HUES64 (cell line): ENCODE measurements around the gene RPN2.

Experiments used
- H3K27ac ChIP-seq: 2 replicates; pipeline ENCODE4 v1.7.0; 2013; ENCODE audit warnings: low read depth, low read length, inconsistent platforms
- H3K27me3 ChIP-seq: 2 replicates; pipeline ENCODE4 v1.6.1; 2013; ENCODE audit warnings: mild to moderate bottlenecking, low read length; ENCODE audit not compliant: insufficient read depth
- H3K36me3 ChIP-seq: 2 replicates; pipeline ENCODE4 v1.6.1; 2013; ENCODE audit warnings: mild to moderate bottlenecking, low read length; ENCODE audit not compliant: insufficient read depth
- H3K4me1 ChIP-seq: 2 replicates; pipeline ENCODE4 v1.6.1; 2013; ENCODE audit warnings: mild to moderate bottlenecking, low read length, moderate library complexity; ENCODE audit not compliant: insufficient read depth
- H3K4me3 ChIP-seq: 2 replicates; pipeline ENCODE4 v1.5.1; 2013; ENCODE audit warnings: mild to moderate bottlenecking, low read length, moderate library complexity
- H3K9ac ChIP-seq: 2 replicates; pipeline ENCODE4 v1.6.1; 2013; ENCODE audit warnings: mild to moderate bottlenecking, low read depth, low read length
- H3K9me3 ChIP-seq: 2 replicates; pipeline ENCODE4 v1.6.1; 2013; ENCODE audit warnings: low read depth, low read length; ENCODE audit not compliant: insufficient read depth
- WGBS: fragments of 150-250, 120-280 bp; methylation state at CpG from one replicate; pipeline ENCODE4 v1.1.7; 2013; ENCODE audit warnings: missing lambda C conversion rate; 5-methylcytosine and 5-hydroxymethylcytosine counted together

Gene RPN2

DNA sequence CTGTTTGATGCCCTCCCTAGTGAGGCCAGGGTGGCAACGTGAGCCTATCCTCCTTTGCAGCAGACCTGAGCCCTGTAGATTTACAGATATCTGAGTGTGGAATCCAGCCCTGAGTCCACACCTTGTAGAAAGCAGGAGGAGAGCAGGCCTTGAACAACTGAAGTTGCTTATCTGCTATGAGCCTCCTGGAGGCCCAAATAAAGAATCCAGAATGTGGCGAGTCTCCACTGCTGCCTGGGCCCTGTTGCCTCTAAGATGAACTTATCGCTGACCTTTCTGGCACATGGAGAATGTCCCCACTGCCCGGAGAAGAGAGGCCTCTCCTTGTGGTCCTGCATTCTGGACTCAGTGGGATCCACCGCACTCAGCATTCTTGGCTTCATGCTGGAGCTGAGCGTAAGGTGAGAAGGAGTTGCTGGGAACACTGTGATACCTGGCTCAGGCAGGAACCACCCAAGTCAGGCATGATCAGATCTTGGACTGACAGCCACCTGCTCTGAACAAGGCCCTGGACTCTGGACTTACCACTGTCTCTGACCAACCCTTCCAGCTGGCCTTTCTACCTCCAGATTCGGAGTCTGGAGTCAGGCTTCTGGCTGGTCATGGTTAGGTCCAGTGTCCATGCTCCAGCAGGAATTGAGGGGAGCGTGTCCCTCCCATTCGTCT, 104.5 kb downstream of the RPN2 start:
- Histone ChIP-seq H3K4me1 (peaks cover 13% of the 10 kb centered on the region), H3K27ac (no peak overlapping the region), H3K36me3 (no peaks in the 10 kb centered on the region), H3K4me3 (no peak overlapping the region), H3K9me3 (no peaks in the 10 kb centered on the region), H3K9ac (no peak overlapping the region), H3K27me3 (peaks cover 5% of the 10 kb centered on the region; the same call in 1 of the 2 replicates)
- 97% methylated on average over 9 of the region's 9 CpGs for WGBS

DNA sequence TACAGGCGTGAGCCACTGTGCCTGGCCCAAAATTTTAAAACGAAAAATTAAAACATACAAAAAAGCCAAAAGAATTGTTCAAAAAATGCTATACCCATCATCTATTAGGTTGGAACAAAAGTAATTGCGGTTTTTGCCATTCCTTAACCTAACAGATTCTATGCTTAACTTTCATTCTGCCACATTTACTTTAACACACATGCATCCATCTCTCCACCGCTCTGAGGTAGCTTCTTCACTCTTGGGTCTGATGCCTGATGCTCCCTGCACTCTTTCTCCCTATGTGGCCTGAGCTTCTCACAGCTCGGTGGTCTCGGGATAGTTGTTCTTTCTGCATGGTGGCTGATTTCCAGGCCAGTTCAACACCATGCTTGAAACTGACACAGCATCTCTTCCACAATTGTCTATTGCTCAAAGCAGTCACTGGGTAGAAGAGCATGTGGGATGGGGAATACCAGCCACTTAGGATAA, 105.6 kb downstream of the RPN2 start:
- 94% methylated on average over 6 of the region's 6 CpGs for WGBS

DNA sequence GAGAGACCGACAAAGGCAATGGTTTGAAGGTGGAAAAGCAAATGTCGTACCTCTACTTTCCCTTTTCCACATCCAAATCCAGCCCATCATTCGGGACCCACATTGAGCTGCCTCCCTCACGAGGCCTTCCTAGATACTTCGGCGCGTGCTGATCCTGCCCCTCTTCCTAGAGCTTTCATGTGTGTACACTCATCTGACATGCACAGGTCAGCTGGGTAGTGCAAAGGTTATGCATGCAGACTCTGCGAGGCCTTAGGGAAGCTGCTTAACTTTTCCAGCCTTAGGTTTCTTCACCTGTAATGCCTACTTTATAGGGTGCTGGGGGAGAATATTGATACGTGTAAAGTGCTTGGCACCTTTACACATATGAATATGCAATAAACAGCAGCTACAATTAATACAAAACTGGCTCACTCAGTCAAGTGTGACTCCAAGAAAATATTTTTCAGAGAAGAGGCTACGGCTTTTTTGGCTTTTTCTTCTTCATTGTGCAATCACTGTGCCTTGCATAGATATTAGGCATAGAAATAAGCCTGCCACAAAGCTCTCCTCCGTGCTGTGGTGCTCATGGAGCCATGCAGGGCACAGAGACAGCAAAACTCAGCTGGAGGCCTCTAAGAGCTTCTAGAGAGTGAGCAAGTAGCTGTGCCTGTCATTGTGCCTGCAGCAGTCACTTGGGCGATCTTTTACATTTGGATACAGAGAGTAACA, 106.7 kb downstream of the RPN2 start:
- Histone ChIP-seq H3K36me3 (no peaks in the 10 kb centered on the region), H3K4me1 (peaks cover 3% of the 10 kb centered on the region; the same call in 1 of the 2 replicates), H3K9ac (no peak overlapping the region), H3K27me3 (peaks cover 5% of the 10 kb centered on the region; the same call in 1 of the 2 replicates), H3K4me3 (no peak overlapping the region), H3K9me3 (no peaks in the 10 kb centered on the region), H3K27ac (no peak overlapping the region)
- 89% methylated on average over 12 of the region's 12 CpGs for WGBS

More for the DNA sequence above, 105.6 kb downstream of the RPN2 start:
- H3K9me3 ChIP-seq: no peaks in the 10 kb centered on the region
- peaks cover 5% of the 10 kb centered on the region; the same call in 1 of the 2 replicates for H3K27me3 ChIP-seq
- H3K27ac ChIP-seq: no peak overlapping the region
- no peak overlapping the region for H3K9ac ChIP-seq
- no peak overlapping the region for H3K4me3 ChIP-seq
- peaks cover 10% of the 10 kb centered on the region for H3K4me1 ChIP-seq
- no peaks in the 10 kb centered on the region for H3K36me3 ChIP-seq

DNA sequence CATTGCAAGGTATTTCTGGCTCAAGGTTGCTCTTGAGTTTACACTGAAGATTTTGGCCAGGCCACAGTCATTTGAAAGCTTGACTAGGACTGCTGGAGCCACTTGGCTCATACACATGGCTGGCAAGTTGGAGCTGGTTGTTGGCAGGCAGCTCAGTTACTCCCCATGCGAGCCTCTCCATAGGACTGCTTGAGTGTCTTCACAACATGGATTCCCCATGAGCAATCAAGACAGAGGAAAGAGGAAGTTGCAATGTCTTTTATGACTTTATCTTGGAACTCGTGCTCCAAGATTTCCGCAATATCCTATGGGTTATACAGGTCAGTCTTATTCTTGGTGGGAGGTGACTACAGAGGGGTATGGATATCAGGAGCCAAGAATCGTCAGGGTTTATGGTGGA, 109.0 kb downstream of the RPN2 start:
- Histone ChIP-seq H3K9me3 (peaks cover under 1% of the 10 kb centered on the region; the same call in 1 of the 2 replicates), H3K4me3 (no peak overlapping the region), H3K27ac (no peak overlapping the region), H3K4me1 (peaks cover 3% of the 10 kb centered on the region; the same call in 1 of the 2 replicates), H3K27me3 (peaks cover 5% of the 10 kb centered on the region; the same call in 1 of the 2 replicates), H3K36me3 (peaks cover 12% of the 10 kb centered on the region), H3K9ac (no peak overlapping the region)
- 95% methylated on average over 4 of the region's 4 CpGs for WGBS

DNA sequence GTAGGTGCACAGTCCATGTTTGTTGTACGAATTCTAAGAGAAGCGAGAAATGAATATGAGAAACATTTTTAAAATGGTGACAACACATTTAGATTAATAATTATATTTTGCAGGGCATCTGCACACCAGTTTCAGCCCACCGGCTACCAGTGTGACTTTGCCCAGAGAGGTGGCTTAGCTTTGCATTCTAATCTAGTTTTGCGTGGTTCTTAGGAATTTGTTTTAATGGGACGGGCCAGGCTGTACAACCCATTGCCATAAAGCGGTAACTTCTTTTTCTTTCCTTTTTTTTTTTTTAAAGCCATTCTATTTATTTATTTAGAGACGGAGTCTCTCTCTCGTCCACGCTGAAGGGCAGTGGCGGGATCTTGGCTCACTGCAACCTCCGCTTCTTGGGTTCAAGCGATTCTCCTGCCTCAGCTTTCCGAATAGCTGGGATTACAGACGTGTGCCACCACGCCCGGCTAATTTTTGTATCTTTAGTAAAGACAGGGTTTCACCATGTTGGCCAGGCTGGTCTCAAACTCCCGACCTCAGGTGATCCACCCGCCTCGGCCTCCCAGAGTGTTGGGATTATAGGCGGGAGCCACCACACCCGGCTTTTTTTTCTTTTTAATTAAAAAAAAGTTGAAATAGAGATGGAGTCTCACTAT, 111.2 kb downstream of the RPN2 start:
- Histone ChIP-seq H3K27ac (peak overlapping the region; percentile 95), H3K36me3 (peaks cover 16% of the 10 kb centered on the region), H3K4me3 (peak overlapping the region; percentile 98), H3K9ac (peak overlapping the region; percentile 95), H3K9me3 (peaks cover 4% of the 10 kb centered on the region; the same call in 1 of the 2 replicates), H3K4me1 (peaks cover 9% of the 10 kb centered on the region; the same call in 1 of the 2 replicates), H3K27me3 (peaks cover 5% of the 10 kb centered on the region; the same call in 1 of the 2 replicates)
- 80% methylated on average over 21 of the region's 21 CpGs for WGBS
